HL-60 (cell line): ENCODE measurements around the gene CARD19.

Experiments used
- DNase-seq, 2 experiments: peaks; one replicate each; pipeline ENCODE4 v3.0.0-alpha.2; 2010 to 2020; ENCODE audit warnings: low read depth in 1 of 2, low spot score in 1 of 2
- H3K27ac ChIP-seq: fragments of 250-450 bp; sonication (Bioruptor Pico); replicated peaks from 2 replicates; pipeline ENCODE4 v1.5.1; 2020; ENCODE audit warnings: mild to moderate bottlenecking, moderate library complexity
- H3K27me3 ChIP-seq: fragments of 250-450 bp; sonication (Bioruptor Pico); 2 replicates; pipeline ENCODE4 v1.5.1; 2021; ENCODE audit warnings: mild to moderate bottlenecking, moderate library complexity; ENCODE audit not compliant: insufficient read depth, poor library complexity, severe bottlenecking
- H3K4me3 ChIP-seq: replicated peaks from 2 replicates; pipeline ENCODE4 v1.5.1; 2011; ENCODE audit warnings: mild to moderate bottlenecking, control low read depth, low read length; ENCODE audit not compliant: insufficient read depth
- CTCF ChIP-seq: IDR thresholded peaks from one replicate; pipeline ENCODE4 v1.5.1; 2011; ENCODE audit warnings: low read length, control low read depth, inconsistent platforms; ENCODE audit not compliant: insufficient read depth
- GABPA ChIP-seq: IDR thresholded peaks from 2 replicates; pipeline ENCODE4 v1.6.1; 2012; ENCODE audit warnings: low read depth
- POLR2AphosphoS5 ChIP-seq: IDR thresholded peaks from 2 replicates; pipeline ENCODE4 v1.6.1; 2012; ENCODE audit warnings: low read depth
- REST ChIP-seq: IDR thresholded peaks from 2 replicates; pipeline ENCODE4 v1.6.1; 2012; ENCODE audit warnings: low read depth; ENCODE audit not compliant: insufficient replicate concordance
- SPI1 ChIP-seq: IDR thresholded peaks from 2 replicates; pipeline ENCODE4 v1.6.1; 2012; ENCODE audit warnings: low read depth, mild to moderate bottlenecking, borderline replicate concordance

The CARD19 gene

GRCh38 chr9:93076792-93077128 lies 19.3 kb upstream of the CARD19 start:
- no peak overlapping the region for H3K27ac ChIP-seq
- no peaks in the 10 kb centered on the region for H3K27me3 ChIP-seq
- TF ChIP-seq POLR2AphosphoS5 (no peak), REST (no peak), SPI1 (no peak), GABPA (no peak), CTCF (no peak)
- no peak for DNase-seq
- no peak overlapping the region for H3K4me3 ChIP-seq

GRCh38 chr9:93077367-93077766 lies 18.6 kb upstream of the CARD19 start:
- Histone ChIP-seq H3K27me3 (no peaks in the 10 kb centered on the region), H3K4me3 (no peak overlapping the region), H3K27ac (no peak overlapping the region)
- no peak for TF ChIP-seq GABPA
- TF ChIP-seq REST = no peak
- no peak for TF ChIP-seq SPI1
- no peak for TF ChIP-seq CTCF
- TF ChIP-seq POLR2AphosphoS5 = no peak
- DNase-seq = no peak

- Histone ChIP-seq H3K4me3 (no peak overlapping the region), H3K27me3 (no peaks in the 10 kb centered on the region), H3K27ac (no peak overlapping the region)
- DNase-seq = no peak
- TF ChIP-seq GABPA (no peak), CTCF (no peak), POLR2AphosphoS5 (no peak), SPI1 (no peak), REST (no peak)
These were observed 18.2 kb upstream of the CARD19 start for GRCh38 chr9:93077811-93078210.
